HUES6 (cell line): ENCODE data around the gene TMEM190.

Experiments used
- H3K27ac ChIP-seq: 2 replicates; pipeline ENCODE4 v1.7.0; 2013; ENCODE audit warnings: low read depth, mild to moderate bottlenecking, low read length, inconsistent platforms
- H3K27me3 ChIP-seq: 2 replicates; pipeline ENCODE4 v1.6.1; 2013; ENCODE audit warnings: low read length; ENCODE audit not compliant: control insufficient read depth, insufficient read depth
- H3K36me3 ChIP-seq: 2 replicates; pipeline ENCODE4 v1.6.1; 2013; ENCODE audit warnings: low read length; ENCODE audit not compliant: control insufficient read depth, insufficient read depth
- H3K4me1 ChIP-seq: 2 replicates; pipeline ENCODE4 v1.6.1; 2013; ENCODE audit warnings: low read length; ENCODE audit not compliant: control insufficient read depth, insufficient read depth
- H3K4me3 ChIP-seq: 2 replicates; pipeline ENCODE4 v1.5.1; 2013; ENCODE audit warnings: low read depth, low read length
- H3K9ac ChIP-seq: one replicate; pipeline ENCODE4 v1.6.1; 2013; ENCODE audit warnings: mild to moderate bottlenecking, low read length
- H3K9me3 ChIP-seq: 2 replicates; pipeline ENCODE4 v1.6.1; 2013; ENCODE audit warnings: low read depth, low read length; ENCODE audit not compliant: control insufficient read depth, insufficient read depth

The TMEM190 gene

DNA sequence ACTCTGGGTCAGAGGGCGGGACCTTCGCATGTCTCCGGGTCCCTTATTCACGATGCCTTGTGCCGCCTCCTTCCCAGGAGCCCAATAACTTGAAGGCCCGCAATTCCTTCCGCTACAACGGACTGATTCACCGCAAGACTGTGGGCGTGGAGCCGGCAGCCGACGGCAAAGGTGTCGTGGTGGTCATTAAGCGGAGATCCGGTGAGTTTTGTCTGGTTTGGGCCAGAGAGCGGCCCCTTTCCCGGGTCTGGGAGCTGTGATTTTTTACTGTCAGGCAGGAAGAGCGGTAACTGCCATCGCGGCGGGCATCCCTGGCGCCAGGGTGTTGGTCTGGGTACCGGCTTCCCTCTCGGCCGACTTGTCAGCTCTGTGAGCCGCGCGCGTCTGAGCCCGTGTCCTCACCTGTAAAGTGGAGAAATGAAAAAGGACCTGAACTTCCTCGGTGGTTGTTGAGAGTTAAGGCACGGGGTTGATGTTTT is 9.9 kb downstream of the TMEM190 start:
- Histone ChIP-seq H3K4me1 (peaks cover 52% of the 10 kb centered on the region), H3K9me3 (no peaks in the 10 kb centered on the region), H3K27me3 (peaks cover 14% of the 10 kb centered on the region), H3K36me3 (peaks cover 45% of the 10 kb centered on the region), H3K4me3 (peak overlapping the region; percentile 92), H3K27ac (no peak overlapping the region), H3K9ac (peak overlapping the region; percentile 96)

DNA sequence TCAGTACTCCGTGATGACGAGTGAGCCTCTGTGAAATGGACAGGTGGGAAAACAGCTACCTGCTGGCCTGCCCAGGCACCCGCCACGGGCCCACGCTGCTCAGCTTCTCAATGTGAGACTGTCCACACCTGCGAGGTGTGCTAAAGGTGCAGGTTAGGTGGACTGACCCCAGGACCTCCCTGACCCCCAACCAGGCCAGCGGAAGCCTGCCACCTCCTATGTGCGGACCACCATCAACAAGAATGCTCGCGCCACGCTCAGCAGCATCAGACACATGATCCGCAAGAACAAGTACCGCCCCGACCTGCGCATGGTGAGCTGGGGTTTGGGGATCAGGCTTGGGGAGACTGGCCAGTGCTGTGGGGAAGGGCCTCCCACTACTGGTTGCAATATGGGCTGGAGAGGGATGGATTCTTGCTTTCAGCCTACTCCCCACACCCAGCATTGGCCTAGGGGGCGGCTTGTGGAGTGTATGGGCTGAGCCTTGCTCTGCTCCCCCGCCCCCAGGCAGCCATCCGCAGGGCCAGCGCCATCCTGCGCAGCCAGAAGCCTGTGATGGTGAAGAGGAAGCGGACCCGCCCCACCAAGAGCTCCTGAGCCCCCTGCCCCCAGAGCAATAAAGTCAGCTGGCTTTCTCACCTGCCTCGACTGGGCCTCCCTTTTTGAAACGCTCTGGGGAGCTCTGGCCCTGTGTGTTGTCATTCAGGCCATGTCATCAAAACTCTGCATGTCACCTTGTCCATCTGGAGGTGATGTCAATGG is 11.3 kb downstream of the TMEM190 start:
- no peak overlapping the region for H3K27ac ChIP-seq
- peaks cover under 1% of the 10 kb centered on the region; the same call in 1 of the 2 replicates for H3K27me3 ChIP-seq
- H3K9ac ChIP-seq = peak overlapping the region; percentile 96
- H3K9me3 ChIP-seq = no peaks in the 10 kb centered on the region
- peak overlapping the region; percentile 92 for H3K4me3 ChIP-seq
- peaks cover 64% of the 10 kb centered on the region for H3K4me1 ChIP-seq
- peaks cover 45% of the 10 kb centered on the region for H3K36me3 ChIP-seq

DNA sequence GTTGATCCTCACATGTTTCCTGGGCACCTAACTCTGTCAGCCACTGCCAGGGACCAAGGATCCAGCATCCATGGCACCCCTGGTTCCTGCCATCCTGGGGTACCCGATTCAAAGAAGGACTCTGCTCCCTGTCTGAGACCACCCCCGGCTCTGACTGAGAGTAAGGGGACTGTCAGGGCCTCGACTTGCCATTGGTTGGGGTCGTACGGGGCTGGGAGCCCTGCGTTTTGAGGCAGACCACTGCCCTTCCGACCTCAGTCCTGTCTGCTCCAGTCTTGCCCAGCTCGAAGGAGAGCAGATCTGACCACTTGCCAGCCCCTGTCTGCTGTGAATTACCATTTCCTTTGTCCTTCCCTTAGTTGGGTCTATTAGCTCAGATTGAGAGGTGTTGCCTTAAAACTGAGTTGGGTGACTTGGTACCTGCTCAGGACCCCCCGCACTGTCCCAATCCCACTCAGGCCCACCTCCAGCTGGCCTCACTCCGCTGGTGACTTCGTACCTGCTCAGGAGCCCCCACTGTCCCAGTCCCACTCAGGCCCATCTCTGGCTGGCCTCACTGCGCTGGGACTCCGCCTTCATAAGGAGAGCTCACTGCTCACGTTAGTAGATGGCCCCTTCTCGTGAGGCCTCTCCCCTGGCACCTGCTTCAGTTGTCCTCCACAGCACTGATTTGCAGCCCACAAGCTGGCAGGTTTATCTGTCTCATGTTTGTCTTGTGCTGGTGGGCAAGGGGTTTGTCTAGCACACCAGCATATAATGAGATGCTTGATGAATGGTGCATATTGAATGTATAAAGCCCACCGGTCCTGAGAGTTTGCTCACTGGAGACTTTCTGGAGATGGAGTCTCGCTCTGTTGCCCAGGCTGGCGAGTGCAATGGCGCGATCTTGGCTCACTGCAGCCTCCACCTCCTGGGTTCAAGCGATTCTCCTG is 13.0 kb downstream of the TMEM190 start:
- H3K36me3 ChIP-seq = peaks cover 45% of the 10 kb centered on the region
- H3K4me3 ChIP-seq = no peak overlapping the region
- H3K27me3 ChIP-seq = no peaks in the 10 kb centered on the region
- H3K9me3 ChIP-seq = no peaks in the 10 kb centered on the region
- peak overlapping the region; percentile 21 for H3K9ac ChIP-seq
- H3K27ac ChIP-seq = no peak overlapping the region
- H3K4me1 ChIP-seq = peaks cover 63% of the 10 kb centered on the region

DNA sequence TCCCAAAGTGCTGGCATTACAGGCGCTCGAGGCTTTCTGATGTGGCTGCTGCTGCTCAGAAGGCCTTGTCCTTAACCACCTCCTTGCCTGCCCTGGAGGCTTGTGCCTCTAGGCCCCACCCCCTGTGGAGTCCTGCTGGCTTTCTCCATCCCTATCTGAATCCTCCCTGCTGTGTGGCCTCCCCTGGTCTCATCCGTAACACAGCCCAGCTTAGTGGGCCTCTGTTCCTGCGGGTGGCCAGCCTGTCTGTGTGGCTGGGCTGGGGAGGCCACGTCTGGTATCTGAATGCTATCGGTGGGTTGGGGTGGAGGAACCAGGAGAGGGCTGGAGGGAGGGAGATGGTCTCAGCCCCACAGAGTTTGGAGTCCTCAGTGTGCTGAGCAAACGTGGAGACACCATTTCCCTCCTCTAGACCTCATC is 13.8 kb downstream of the TMEM190 start:
- no peaks in the 10 kb centered on the region for H3K9me3 ChIP-seq
- no peak overlapping the region for H3K27ac ChIP-seq
- H3K9ac ChIP-seq = no peak overlapping the region
- no peak overlapping the region for H3K4me3 ChIP-seq
- peaks cover 45% of the 10 kb centered on the region for H3K36me3 ChIP-seq
- no peaks in the 10 kb centered on the region for H3K27me3 ChIP-seq
- peaks cover 59% of the 10 kb centered on the region for H3K4me1 ChIP-seq

DNA sequence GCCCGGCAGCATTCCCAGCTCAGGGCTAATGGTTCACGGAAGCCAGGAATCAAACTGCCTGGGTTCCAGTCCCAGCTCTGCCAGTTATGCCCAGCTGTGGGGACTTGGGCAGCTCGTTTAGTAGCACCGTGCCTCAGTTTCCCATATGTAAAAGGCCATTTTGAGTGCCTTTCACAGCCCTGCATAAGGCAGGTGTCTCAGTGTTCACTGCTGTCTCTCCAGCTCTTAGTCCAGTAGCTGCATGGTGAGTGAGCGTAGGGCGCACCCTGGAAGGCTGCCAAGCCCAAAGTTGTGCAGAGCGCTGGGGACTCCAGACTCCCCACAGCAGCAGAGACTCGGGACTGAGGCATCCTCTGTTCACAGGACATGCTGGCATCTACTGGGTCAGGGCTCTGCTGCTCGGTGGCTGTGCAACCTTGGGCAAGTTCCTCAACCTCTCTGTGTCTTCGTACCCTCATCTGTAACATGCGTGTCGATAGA is 14.6 kb downstream of the TMEM190 start:
- Histone ChIP-seq H3K27me3 (no peaks in the 10 kb centered on the region), H3K4me3 (no peak overlapping the region), H3K36me3 (peaks cover 40% of the 10 kb centered on the region), H3K4me1 (peaks cover 59% of the 10 kb centered on the region), H3K9ac (no peak overlapping the region), H3K27ac (no peak overlapping the region), H3K9me3 (no peaks in the 10 kb centered on the region)

DNA sequence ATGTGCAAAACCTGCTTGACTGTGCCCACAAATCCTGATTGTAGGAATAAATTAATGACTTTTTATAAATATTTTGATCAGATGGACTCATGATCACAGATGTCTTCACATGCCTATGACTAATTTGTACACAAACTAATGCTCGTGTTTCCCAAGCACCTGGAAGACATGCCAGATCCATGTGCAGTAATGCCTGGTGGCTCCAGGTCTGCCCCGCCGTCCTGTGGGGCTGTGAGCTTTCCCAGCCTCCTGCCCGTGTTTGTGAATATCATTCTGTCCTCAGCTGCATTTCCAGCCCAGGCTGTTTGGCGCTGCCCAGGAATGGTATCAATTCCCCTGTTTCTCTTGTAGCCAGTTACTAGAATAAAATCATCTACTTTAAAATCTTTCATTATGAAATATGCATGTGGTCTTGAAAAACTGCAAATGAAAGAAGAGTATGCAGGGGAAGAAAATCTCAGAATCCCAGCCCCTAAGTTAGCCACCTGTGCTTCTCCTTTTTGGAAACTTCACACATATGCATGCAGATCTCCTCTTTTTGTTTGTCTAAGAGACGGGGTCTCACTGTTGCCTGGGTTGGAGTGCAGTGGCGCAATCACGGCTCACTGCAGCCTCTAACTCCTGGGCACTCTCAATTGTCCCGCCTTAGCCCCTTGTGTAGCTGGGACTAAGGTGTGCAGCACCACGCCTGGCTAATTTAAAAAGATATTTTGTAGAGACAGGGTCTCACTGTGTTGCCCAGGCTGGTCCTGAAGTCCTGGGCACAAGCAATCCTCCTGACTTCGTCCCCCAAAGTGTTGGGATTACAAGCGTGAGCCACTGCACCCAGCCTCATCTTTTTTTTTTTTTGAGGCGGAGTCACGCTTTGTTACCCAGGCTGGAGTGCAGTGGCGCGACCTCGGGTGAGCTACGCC is 15.3 kb downstream of the TMEM190 start:
- H3K27me3 ChIP-seq = no peaks in the 10 kb centered on the region
- peaks cover 33% of the 10 kb centered on the region for H3K36me3 ChIP-seq
- H3K9me3 ChIP-seq = no peaks in the 10 kb centered on the region
- no peak overlapping the region for H3K9ac ChIP-seq
- H3K4me1 ChIP-seq = peaks cover 56% of the 10 kb centered on the region
- peak overlapping the region; percentile 16; the same call in 1 of the 2 replicates for H3K4me3 ChIP-seq
- no peak overlapping the region for H3K27ac ChIP-seq

DNA sequence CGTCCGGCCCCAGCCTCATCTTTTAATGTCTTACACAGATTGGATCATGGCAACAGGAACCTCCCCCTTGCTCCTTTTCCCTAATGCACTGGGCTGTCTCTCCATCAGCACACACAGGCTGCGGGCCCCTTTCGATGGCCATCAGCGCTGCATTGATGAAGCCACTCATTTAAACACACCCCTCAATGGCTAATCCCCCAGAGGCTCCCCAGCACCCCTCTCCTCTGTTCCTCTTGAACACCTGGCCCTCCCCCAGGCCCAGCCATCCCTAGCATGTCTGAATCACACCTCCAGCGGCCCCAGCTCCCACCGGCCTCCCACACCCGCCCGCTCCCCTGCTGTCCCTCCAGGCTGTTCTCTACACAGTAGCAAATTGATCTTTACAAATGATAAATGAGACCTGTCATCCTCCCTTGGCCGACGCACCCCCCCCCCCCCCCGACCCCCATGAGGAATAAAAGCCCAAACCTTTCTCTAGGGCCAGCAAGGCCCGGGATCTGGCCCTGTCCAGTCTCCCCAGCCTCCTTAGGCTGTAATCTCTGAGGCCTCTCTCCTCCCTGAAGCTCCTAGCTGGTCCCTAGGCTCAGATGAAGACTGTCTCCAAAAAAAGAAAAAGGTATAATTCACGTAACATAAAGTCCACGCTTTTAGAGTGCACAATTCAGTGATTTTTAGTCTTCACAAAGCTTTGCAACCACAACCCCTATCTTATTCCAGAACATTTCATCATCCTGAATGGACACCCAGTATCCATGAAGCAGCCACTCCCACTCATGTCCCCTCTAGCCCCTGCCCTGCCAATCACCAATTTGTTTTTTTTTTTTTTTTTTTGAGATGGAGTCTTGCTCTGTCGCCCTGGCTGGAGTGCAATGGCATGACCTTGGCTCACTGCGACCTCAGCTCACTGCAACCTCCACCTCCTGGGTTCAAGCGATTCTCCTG is 16.5 kb downstream of the TMEM190 start:
- Histone ChIP-seq H3K4me3 (no peak overlapping the region), H3K36me3 (peaks cover 22% of the 10 kb centered on the region), H3K4me1 (peaks cover 45% of the 10 kb centered on the region; the same call in 1 of the 2 replicates), H3K9me3 (no peaks in the 10 kb centered on the region), H3K9ac (peak overlapping the region; percentile 10), H3K27me3 (no peaks in the 10 kb centered on the region), H3K27ac (no peak overlapping the region)

DNA sequence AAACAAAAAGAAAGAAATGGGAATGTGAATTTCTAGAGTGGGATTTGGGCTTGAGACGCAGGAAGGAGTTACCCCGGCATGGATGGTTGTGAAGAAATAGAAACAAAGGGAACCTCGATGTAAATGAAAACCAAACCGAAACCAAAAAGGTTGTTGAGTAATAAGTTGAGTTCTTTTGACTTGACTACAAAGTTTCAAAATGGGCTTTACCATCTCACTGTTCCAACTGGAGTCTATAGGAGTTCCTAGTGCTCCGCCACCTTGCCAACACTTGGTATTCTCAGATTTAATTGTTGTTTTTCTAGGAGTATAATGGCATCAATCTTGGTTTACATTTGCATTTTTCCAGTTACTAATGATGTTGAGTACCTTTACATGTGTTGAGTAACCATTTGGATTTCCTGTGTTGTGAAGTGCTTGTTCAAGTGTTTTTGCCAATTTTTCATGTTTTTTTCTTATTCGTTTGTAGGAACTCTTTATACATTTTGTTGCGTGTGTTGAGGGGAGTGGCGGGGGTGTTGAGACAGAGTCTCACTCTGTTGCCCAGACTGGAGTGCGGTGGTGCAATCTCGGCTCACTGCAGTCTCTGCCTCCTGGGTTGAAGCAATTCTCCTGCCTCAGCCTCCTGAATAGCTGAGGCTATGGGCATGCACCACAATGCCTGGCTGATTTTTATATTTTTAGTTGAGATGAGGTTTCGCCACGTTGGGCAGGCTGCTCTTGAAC is 21.7 kb downstream of the TMEM190 start:
- H3K9me3 ChIP-seq = no peaks in the 10 kb centered on the region
- 0 out of 2 replicates have a peak, but pooled peaks cover under 1% of the 10 kb centered on the region for H3K4me1 ChIP-seq
- no peaks in the 10 kb centered on the region for H3K27me3 ChIP-seq
- peaks cover 28% of the 10 kb centered on the region for H3K36me3 ChIP-seq
- H3K9ac ChIP-seq = no peak overlapping the region
- no peak overlapping the region for H3K4me3 ChIP-seq
- H3K27ac ChIP-seq = no peak overlapping the region

DNA sequence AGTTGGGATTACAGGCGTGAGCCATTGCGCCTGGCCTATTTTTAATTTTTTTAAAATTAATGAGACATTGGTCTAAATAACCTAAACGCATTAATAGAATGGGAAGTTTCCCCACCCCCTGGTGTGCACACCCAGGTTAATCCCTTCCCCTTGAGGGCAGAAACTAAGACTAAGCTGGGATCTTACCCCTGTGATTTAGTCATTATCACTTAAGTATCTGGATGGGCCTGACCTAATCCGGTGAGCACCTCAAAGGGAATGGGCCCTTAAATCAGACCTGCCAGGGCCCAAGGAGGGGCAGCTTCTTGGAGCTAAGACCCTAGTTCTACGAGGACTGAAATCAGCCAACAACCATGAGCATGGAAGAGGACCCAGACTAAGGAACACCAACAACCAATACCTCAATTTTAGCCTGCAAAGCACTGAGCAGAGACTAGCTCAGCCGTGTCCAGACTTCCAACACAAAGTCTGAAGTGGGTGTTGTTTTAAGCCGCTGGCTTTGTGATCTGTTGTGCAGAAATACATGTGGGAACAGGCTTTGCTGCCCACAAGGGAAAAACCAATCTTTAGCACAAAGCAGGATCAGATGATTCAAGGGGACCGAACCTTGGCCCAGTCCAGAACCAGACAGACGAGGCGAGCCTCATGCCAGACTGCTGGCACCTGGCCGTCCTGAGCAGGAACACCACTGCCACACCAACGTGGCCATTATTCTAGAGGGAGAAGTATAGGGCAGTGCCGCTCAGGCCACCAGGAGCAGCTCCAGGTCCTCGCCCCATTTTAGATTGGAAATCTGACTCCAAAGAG is 23.9 kb downstream of the TMEM190 start:
- Histone ChIP-seq H3K27ac (no peak overlapping the region), H3K9me3 (no peaks in the 10 kb centered on the region), H3K9ac (no peak overlapping the region), H3K4me3 (no peak overlapping the region), H3K36me3 (peaks cover 44% of the 10 kb centered on the region), H3K4me1 (peaks cover 1% of the 10 kb centered on the region; the same call in 1 of the 2 replicates), H3K27me3 (no peaks in the 10 kb centered on the region)
